SK-N-SH treated with all-trans-retinoic acid at 6 μM for 48 hours (cell line): ENCODE measurements around the gene NLE1.
"Not testable (repeated sequence)": the region's sequence is repeated elsewhere in the genome, so short reads cannot be mapped to it uniquely, and the experiment has no call there.

Experiments
- ARNTL ChIP-seq: fragments of 450-650 bp; formaldehyde crosslinking; IDR thresholded peaks from 2 replicates; pipeline ENCODE4 v1.5.0; 2020; ENCODE audit warnings: low read depth, mild to moderate bottlenecking, moderate library complexity, borderline replicate concordance
- RARB ChIP-seq: fragments of 250-450 bp; sonication (Bioruptor Pico); IDR thresholded peaks from 2 replicates; pipeline ENCODE4 v1.8.0; 2021; ENCODE audit warnings: mild to moderate bottlenecking, moderate library complexity
- ZNF8 ChIP-seq: fragments of 450-650 bp; formaldehyde crosslinking; IDR thresholded peaks from 2 replicates; pipeline ENCODE4 v1.5.0; 2020; ENCODE audit warnings: mild to moderate bottlenecking, moderate library complexity
- TF ChIP-seq, protein P1 (sequence below): fragments of 250-450 bp; sonication (Bioruptor Pico); IDR thresholded peaks from 2 replicates; pipeline ENCODE4 v1.5.0; 2020; ENCODE audit warnings: mild to moderate bottlenecking, moderate library complexity

DNA sequence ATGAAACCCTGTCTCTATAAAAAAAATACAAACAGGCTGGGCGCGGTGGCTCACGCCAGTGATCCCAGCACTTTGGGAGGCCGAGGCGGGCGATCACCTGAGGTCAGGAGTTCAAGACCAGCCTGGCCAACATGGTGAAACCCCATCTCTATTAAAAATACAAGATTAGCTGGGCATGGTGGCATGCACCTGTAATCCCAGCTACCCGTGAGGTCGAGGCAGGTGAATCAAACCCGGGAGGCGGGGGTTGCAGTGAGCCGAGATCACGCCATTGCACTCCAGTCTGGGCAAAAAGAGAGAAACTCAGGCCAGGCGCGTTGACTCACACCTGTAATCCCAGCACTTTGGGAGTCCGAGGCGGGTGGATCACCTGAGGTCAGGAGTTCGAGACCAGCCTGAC is 31.3 kb downstream of the NLE1 start:
- TF ChIP-seq ZNF8, ARNTL, RARB (CRISPR knock-in tag): not testable (repeated sequence)
- TF ChIP-seq, protein P1, sequence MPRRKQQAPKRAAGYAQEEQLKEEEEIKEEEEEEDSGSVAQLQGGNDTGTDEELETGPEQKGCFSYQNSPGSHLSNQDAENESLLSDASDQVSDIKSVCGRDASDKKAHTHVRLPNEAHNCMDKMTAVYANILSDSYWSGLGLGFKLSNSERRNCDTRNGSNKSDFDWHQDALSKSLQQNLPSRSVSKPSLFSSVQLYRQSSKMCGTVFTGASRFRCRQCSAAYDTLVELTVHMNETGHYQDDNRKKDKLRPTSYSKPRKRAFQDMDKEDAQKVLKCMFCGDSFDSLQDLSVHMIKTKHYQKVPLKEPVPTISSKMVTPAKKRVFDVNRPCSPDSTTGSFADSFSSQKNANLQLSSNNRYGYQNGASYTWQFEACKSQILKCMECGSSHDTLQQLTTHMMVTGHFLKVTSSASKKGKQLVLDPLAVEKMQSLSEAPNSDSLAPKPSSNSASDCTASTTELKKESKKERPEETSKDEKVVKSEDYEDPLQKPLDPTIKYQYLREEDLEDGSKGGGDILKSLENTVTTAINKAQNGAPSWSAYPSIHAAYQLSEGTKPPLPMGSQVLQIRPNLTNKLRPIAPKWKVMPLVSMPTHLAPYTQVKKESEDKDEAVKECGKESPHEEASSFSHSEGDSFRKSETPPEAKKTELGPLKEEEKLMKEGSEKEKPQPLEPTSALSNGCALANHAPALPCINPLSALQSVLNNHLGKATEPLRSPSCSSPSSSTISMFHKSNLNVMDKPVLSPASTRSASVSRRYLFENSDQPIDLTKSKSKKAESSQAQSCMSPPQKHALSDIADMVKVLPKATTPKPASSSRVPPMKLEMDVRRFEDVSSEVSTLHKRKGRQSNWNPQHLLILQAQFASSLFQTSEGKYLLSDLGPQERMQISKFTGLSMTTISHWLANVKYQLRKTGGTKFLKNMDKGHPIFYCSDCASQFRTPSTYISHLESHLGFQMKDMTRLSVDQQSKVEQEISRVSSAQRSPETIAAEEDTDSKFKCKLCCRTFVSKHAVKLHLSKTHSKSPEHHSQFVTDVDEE (CRISPR knock-in tag) = not testable (repeated sequence)
